Raji (cell line): ENCODE measurements around the gene N4BP2.
A peak's percentile ranks its signal among the peaks of the same experiment; 100 is the strongest.

Experiments
- POLR2A ChIP-seq: IDR thresholded peaks from 2 replicates; pipeline ENCODE4 v1.6.1; 2011; ENCODE audit warnings: low read depth, low read length, control low read depth; ENCODE audit not compliant: insufficient read depth

N4BP2 gene

DNA sequence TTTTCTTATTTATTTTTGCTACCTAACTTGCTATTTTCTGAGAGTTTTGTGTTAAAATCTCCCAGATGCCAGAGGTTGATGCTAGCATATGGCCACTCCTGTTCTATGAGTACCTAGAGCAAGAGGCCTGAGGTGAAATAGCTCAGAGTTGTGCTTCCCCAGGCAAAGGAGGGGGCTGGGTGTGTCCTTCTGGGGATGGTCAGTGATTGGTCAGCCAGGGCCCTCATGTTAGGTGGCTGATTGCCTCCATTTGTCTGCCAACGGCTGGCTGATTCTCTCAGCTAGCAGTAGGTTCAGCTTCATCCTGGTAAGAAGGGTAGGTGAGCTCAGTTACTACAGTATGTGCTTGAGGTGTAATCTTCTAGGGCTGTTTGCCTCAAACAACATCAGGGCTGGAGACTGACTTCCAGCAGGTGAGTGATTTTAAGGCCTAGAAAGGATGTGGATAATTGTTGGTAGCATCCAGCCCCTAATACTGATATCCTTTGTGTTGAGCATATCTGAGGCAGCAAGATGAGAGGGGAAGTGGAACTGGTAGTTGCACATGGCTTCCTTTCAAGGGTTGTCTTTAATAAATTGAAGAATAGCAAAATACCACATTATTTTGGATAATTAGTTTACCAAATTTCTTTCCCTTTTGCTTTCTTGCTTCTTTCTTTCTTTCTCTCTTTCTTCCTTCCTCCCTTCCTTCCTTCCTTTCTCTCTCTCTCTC is 77.7 kb downstream of the N4BP2 start:
- no peak for TF ChIP-seq POLR2A

DNA sequence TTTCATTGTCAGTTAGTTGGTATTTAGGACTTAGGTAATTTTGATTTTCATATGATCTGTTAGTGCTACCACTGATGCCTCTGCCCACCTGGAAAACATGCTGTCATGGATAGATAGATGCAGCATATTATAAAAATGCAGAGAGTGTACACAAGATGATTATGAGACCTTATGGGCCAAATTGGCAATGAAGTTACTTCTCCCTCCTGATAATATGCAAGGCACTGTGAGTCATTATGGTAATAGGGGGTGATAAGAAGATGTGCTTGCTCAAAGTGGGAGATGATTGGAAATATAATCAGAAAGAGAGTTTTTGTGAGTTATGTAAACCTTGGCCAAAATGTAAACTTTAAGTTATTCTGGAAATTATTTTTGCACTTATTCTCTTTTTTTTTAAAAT is 83.5 kb downstream of the N4BP2 start:
- TF ChIP-seq POLR2A, result no peak

DNA sequence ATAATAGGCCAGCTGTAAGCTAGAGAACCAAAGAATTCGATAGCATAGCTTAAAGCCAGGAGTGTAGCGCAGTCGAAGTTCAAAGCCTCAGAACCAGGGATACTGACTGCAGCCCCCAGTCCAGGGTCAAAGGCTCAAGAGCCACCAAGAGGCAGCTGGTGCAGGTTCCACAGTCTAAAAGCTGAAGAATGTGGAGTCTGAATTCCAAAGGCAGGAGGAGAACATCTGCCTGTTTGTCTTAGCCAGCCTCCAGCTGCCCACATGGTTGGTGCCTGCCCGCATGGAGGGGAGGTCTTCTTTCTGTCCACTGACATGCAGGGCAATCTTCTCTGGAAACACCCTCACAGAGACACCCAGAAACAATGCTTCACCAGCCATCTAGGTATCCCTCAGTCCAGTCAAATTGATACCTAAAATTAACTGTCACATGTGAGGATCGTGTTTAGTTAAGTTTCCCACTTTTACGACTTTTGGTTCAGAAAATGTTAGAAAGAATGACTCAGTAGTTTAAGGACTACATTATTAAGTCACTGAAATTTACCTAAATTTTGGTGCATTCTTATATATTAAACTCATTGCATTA is 87.4 kb downstream of the N4BP2 start:
- no peak for TF ChIP-seq POLR2A

DNA sequence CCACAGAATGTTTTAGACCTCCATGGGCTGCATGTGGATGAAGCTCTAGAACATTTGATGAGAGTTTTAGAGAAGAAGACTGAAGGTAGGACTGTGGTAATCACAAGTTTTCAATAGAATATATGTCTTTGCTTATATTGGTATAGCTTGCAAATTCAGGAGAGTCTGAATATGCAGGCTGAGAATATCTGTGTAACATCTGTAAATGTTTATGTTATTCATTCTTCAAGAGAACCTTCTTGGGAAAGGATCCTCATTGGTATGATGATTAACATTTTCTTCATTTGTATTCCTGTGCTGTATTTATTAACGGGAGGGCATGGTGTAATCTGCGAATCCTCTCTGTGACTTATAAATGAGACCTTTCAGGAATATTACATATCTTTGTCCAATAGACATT is 88.1 kb downstream of the N4BP2 start:
- TF ChIP-seq POLR2A, result no peak

DNA sequence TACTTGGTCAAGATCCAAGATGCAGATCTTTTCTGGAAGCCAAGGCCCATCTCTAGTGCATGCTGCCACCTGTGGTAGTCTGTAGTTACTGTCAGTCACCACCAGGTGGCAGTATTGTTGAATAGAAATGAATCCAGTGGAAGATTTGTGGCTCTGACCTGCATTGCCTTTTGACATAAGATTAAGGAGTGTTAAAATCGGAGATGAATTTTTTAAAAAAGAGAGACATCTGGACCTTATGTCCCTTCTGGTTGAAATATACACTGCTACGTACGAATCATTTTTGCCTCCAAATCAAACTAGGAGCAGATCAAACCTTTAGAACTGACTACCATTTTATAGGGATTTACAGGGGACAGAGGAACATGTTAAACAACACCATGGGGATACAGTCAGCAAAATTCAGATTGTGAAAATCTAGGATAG is 93.3 kb downstream of the N4BP2 start:
- TF ChIP-seq POLR2A, result no peak

DNA sequence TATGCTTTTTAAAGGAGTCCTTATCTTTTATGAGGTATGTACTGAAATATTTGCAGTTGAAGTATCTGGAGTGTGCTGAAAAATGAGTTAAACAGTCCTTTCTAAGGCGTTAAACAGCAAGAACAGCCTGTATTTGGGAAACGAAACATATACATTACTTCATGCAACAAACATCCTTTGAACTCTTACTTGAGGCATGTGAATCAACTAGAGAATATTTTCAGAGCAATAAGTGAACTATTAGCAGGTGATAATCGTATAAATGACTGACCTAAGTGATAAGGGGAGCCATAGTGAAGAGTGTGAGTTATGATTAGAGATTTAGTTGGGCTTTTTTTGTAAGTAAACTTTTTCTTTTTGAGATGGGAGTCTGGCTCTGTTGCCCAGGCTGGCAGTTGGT is 94.3 kb downstream of the N4BP2 start:
- no peak for TF ChIP-seq POLR2A

DNA sequence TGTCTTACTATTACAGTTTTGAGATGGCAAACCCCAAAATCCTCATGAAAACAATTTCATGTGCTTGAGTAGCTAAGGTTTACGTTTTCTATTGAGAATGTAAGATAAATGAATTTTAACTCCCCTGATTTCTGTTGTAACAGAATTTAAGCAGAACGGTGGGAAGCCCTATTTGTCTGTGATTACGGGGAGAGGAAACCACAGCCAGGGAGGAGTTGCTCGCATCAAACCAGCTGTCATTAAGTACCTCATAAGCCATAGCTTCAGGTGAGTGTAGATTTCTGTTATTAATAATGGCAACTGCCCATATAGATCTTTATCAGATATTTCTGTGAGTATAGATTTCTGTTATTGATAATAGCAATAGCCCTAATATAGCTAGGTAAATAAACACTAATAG is 96.0 kb downstream of the N4BP2 start:
- TF ChIP-seq POLR2A, result peak; percentile 45; the same call in 1 of the 2 replicates

DNA sequence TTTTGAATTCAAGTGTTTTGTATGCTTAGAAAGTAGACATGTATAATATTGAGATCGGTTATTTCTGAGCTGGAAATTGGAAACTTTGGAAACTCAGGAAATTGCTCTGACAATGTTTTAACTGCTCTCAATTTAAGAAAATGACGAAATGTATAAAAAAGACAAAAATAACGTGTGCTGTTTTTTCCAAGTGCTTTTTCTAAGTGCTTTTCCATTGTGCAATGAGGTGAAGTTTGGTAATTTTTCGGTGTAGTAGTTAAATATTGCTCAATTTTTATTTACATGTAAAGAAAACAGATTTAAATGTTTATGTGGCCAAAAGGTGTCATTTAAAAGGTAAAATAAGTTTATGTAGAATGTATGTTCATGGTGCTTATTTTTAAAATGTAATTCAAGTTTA is 100.8 kb downstream of the N4BP2 start:
- TF ChIP-seq POLR2A, result no peak

DNA sequence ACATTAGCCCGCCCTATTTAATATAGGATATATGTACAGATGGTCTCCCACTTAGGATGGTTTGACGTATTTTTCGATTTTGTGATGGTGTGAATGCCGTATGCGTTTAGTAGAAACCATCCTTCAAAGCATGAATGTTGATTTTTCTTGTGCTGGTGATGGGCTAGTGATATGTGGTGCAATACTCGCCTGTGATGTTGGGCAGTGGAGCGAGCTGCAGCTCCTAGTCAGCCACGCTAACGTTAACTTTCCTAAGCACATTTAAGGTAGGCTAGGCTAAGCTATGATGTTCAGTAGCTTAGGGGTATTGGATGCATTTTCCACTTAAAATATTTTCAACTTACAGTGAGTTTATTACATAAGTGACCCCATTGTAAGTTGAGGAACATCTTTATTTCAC is 103.6 kb downstream of the N4BP2 start:
- no peak for TF ChIP-seq POLR2A

DNA sequence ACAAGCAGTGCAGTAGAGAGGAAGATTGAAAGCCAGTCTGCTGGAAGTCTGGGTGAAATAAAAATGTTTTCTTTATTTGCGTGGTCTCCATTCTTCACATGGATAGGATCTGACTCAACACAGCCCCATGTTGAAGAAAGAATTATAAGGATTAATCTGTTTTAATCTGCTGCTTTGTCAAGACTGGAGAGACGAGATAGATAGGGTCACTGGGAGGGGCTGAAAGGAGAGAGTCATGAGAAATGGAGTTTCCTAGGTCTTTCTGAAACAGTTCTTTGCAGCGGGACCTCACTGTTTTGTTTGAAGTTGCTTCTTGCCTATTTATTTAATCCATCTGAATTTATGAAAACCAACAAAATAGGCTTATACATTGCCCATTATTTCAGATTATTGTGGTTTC is 107.8 kb downstream of the N4BP2 start:
- no peak for TF ChIP-seq POLR2A

DNA sequence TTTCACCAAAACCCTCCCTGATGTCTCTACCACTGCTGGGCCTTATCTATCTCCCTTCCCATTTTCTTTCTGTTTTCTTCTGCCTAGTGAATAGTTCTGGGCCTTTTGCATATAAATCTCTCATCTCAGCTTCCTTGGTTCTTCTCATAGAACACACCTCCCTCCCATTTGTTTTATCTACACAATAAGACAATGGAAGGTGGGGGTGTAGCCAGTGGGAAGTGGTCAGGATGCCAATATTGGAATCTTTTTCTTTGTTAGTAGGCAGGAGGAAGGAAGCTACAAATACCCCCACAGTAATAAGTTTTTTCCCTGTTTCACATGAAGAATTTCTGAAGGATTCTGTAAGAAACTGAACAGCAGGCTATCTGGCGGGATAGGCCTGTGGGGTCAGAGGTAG is 109.3 kb downstream of the N4BP2 start:
- no peak for TF ChIP-seq POLR2A

DNA sequence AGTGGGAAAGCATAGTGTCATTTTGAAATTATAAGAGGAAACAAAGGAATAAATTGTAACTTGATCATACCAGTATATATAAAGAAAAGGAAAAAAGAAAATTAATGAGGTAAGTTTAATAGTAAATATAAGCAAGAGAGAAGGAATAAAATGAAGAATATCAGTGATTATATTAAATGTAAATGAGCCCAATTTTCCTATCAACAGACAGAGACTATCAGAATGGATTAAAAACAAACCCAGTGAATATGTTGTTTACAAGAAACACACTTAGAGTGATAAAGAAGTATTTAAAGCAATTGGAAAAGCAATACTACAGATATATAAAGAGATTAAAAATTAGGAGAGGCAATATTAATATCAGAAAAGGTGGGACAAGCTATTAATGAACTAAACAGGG is 111.4 kb downstream of the N4BP2 start:
- no peak for TF ChIP-seq POLR2A

DNA sequence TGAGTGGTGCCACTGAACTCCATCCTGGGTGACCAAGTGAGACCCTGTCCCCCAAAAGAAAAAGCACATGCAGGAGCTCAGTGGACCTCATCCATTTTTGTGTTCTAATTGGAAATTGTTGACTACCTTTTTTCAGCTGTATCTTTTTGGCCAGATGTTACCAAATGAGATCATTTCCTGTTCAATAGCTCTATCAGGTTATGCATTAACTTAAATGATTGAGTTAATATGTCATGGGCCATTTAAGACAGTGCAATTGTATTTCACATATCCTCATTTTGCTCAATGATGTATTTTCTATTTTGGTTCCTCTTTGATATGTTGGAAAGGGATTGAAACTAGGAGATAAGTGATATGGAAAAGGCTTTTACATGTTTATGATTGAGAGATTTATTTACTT is 113.9 kb downstream of the N4BP2 start:
- TF ChIP-seq POLR2A, result no peak

DNA sequence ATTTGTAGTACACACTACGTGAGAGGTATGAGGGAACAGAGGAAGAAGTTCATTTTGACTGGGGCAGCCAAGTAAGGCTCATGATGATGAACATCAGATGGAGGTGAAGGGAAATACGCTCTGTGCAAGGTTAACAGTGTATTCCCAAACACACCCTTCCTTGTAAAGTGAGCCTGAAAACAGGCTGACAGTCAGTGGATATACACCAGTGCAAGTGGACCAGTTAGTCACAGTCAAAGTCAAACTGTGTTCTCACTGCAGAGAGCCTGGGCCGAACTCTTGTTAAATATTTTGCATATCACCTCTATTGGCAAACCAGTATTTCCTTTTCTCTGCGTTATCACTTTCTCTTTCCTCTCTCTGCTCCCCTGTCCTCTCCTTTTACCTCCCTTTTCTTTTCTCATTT is 116.8 kb downstream of the N4BP2 start:
- peak; percentile 64 for TF ChIP-seq POLR2A

DNA sequence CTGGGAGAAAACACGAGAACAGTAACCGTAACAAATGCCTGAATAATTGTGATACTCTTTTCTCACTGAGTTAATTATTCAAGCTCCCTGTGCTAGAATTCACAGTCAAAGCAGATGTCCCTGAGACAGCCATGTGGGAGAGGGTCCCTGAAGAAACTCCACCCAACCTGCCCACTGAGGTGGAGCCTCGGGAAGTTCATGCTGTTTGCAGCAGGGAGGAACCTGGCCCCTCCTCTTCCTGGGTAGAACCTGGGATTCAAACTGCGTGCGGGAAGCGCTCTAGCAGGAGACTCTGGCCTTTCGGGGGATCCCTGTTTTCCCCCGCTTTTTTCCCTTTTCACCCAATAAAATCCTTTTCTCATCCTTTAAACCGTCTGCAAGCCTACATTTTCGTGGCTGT is 120.0 kb downstream of the N4BP2 start:
- TF ChIP-seq POLR2A, result no peak

DNA sequence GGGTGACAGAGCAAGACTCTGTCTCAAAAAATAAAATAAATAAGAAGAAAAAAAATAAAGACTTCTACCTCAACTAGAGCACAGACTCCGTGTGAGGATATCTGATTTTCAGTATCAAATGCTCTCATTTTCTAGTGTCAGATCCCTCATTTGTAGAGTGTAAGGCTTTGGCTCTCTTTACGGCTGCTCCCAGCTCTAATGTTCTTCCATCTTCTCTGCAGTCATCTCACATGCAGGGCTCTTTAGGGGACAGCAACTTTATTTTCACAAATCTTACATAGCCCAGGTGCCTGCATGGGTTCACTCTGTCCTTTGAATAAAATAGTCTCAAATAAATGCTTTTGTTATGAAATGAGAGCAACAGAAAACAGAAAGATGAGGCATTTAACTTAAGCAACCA is 120.9 kb downstream of the N4BP2 start:
- no peak for TF ChIP-seq POLR2A

DNA sequence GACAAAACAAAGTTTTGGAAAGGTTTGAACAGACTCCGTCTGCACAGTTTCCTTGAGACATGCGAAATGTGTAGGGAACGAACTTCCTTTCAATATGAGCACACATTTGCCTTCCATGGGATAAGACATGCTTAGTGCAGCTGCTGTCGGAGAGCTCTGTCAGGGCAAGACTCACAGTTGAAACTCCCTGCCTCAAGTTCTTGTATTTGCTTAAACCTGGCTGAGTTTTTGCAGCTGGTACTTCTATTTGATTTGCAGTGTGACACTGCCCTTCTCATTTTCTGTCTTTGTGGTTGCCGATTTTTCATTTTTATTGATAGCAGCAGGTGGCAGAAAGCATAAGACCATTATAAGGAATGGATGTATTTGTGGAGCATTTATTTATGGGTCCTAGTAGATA is 122.0 kb downstream of the N4BP2 start:
- TF ChIP-seq POLR2A, result no peak
